Tibial nerve (tissue), 4 donors: ENCODE results near the gene LAGE3. TPM values are rescaled to one million over a fixed set of nuclear protein-coding genes. Genes with fewer than 3 reads are reported as not detected.

Experiments used
- DNase-seq, 2 donors: peaks; one replicate each; pipeline ENCODE4 v3.0.0-alpha.2; 2019; ENCODE audit warnings: low spot score in 2 of 2
- H3K27ac ChIP-seq, 4 donors: fragments of 200-600 bp; sonication (generic) in 3 of 4; one replicate each; pipeline ENCODE4 v1.5.1; 2017 to 2019; ENCODE audit warnings: mild to moderate bottlenecking in 1 of 4
- H3K27me3 ChIP-seq, 2 donors: fragments of 200-600 bp; sonication (generic) in 1 of 2; one replicate each; pipeline versions ENCODE4 v1.5.1 to v1.6.0; 2017 to 2019
- H3K36me3 ChIP-seq, 3 donors: fragments of 200-600 bp; sonication (generic); one replicate each; pipeline ENCODE4 v1.5.1; 2018 to 2019
- H3K4me1 ChIP-seq, 4 donors: fragments of 200-600 bp; sonication (generic) in 3 of 4; one replicate each; pipeline ENCODE4 v1.5.1; 2017 to 2019
- H3K4me3 ChIP-seq, 4 donors: fragments of 200-600 bp; sonication (generic) in 3 of 4; one replicate each; pipeline ENCODE4 v1.5.1; 2017 to 2019; ENCODE audit warnings: mild to moderate bottlenecking in 1 of 4, moderate library complexity in 1 of 4
- H3K9me3 ChIP-seq, 4 donors: fragments of 200-600 bp; sonication (generic) in 3 of 4; one replicate each; pipeline ENCODE4 v1.5.1; 2017 to 2019
- CTCF ChIP-seq, 5 experiments: fragments of 200-600 bp in 3 of 5; fragments of 450-650 bp in 2 of 5; sonication (generic) in 3 of 5; IDR thresholded peaks; one replicate each; pipeline ENCODE4 v1.5.1; 2016 to 2019; ENCODE audit warnings: antibody characterized with exemption in 5 of 5, mild to moderate bottlenecking in 3 of 5, moderate library complexity in 2 of 5
- EP300 ChIP-seq, 2 donors: sonication (generic); formaldehyde crosslinking; IDR thresholded peaks; one replicate each; pipeline ENCODE4 v1.6.1; 2017; ENCODE audit warnings: antibody characterized with exemption in 2 of 2, mild to moderate bottlenecking in 1 of 2
- POLR2A ChIP-seq, 2 donors: fragments of 450-650 bp; IDR thresholded peaks; one replicate each; pipeline ENCODE4 v1.6.1; 2017; ENCODE audit warnings: antibody characterized with exemption in 2 of 2, mild to moderate bottlenecking in 2 of 2, moderate library complexity in 2 of 2
- WGBS, 2 donors: methylation state at CpG; one replicate each; pipeline ENCODE4 v1.1.5; 2018; 5-methylcytosine and 5-hydroxymethylcytosine counted together
- total RNA-seq, 4 donors: library from RNA; depleted of rRNA; stranded (reverse); fragments of >200 nt; gene quantifications; one replicate each; pipeline ENCODE4 v1.1.0, GENCODE V29; 2016

Gene LAGE3
- total RNA-seq, 4 donors from 2014 or later, result 18.8 to 46.5 (median 35.0) TPM

- DNase-seq, result no peak
- WGBS, 2 donors, result 44 to 81% methylated on average over 6 of the region's 6 CpGs
- Histone ChIP-seq H3K4me1 (no peaks in the 10 kb centered on the region), H3K27ac (no peak overlapping the region), H3K4me3 (no peak overlapping the region), H3K36me3 (no peaks in the 10 kb centered on the region), H3K27me3 (no peaks in the 10 kb centered on the region), H3K9me3 (no peaks in the 10 kb centered on the region)
- TF ChIP-seq CTCF (IDR thresholded peaks at IDR 0.05) (no peak), EP300 (IDR thresholded peaks at IDR 0.05) (no peak), POLR2A (IDR thresholded peaks at IDR 0.05) (no peak)
These were observed 16.4 kb upstream of the LAGE3 start for GRCh38 chrX:154495472-154495922.

GRCh38 chrX:154494715-154495114 lies 15.6 kb upstream of the LAGE3 start:
- no peak overlapping the region for H3K27ac ChIP-seq
- 61 to 83% methylated on average over 3 of the region's 3 CpGs for WGBS, 2 donors
- H3K36me3 ChIP-seq, result no peaks in the 10 kb centered on the region
- no peaks in the 10 kb centered on the region for H3K9me3 ChIP-seq
- TF ChIP-seq CTCF (IDR thresholded peaks at IDR 0.05), result no peak
- TF ChIP-seq EP300 (IDR thresholded peaks at IDR 0.05), result no peak
- TF ChIP-seq POLR2A (IDR thresholded peaks at IDR 0.05), result no peak
- no peaks in the 10 kb centered on the region for H3K27me3 ChIP-seq
- peaks cover 0 to under 1% (median 0%) of the 10 kb centered on the region in 4 donors for H3K4me1 ChIP-seq
- H3K4me3 ChIP-seq, result no peak overlapping the region
- no peak for DNase-seq

GRCh38 chrX:154490414-154491083 lies 11.5 kb upstream of the LAGE3 start, which contains the start of gene SLC10A3:
Gene SLC10A3, minus strand, starts transcription at chrX:154490629. Its CDS starts 1,689 bp downstream, at chrX:154488940.
- TF ChIP-seq CTCF (IDR thresholded peaks at IDR 0.05) (peak in 1 of 5 experiments; percentile 7), EP300 (IDR thresholded peaks at IDR 0.05) (peak in 1 of 2 donors; percentile 96), POLR2A (IDR thresholded peaks at IDR 0.05) (peak; percentile 47 to 86)
- H3K36me3 ChIP-seq, result peaks cover 0 to 12% (median 0%) of the 10 kb centered on the region in 3 donors
- peaks cover 0 to 28% (median 1%) of the 10 kb centered on the region in 4 donors for H3K4me1 ChIP-seq
- H3K4me3 ChIP-seq, result peak within 1 kb of the TSS; percentile 47 to 85 (median 62)
- H3K9me3 ChIP-seq, result no peaks in the 10 kb centered on the region
- H3K27me3 ChIP-seq, result no peaks in the 10 kb centered on the region
- WGBS, 2 donors, result 25% methylated on average over 39 of the region's 71 CpGs; no CpG with 5 or more reads in 1 of the 2 donors
- H3K27ac ChIP-seq, result peak within 1 kb of the TSS; percentile 83 to 97 (median 92)
- DNase-seq, result peak; percentile 74 to 80

DNA sequence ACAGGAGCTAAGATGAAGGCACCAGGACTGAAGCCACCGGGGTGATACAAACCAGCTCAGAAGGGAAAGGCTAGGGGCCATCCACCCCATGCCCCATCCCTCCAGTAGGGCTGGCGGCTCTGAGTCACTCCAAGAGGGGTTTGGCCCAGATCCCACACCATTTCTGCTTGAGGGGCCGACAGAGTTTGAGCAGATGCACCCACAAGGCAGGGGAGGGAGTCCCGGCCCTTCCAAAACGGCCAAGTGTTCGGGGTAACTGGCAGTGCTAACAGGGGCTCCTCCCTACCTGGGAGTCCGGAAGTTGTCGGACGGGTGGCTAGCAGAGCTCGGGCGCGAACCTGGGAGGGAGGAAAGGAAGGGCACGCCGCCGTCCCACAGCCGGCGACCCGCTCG lies 10.9 kb upstream of the LAGE3 start:
- WGBS, 2 donors, result 20 to 21% methylated on average over 1 to 15 of the region's 19 CpGs
- peaks cover 0 to 15% (median 0%) of the 10 kb centered on the region in 3 donors for H3K36me3 ChIP-seq
- H3K27me3 ChIP-seq, result no peaks in the 10 kb centered on the region
- H3K9me3 ChIP-seq, result no peaks in the 10 kb centered on the region
- peak overlapping the region; percentile 34 to 85 (median 62) for H3K4me3 ChIP-seq
- H3K27ac ChIP-seq, result peak overlapping the region; percentile 79 to 97 (median 92)
- TF ChIP-seq CTCF (IDR thresholded peaks at IDR 0.05), result no peak
- TF ChIP-seq POLR2A (IDR thresholded peaks at IDR 0.05), result no peak
- no peak for DNase-seq
- H3K4me1 ChIP-seq, result peaks cover 0 to 33% (median 6%) of the 10 kb centered on the region in 4 donors

DNA sequence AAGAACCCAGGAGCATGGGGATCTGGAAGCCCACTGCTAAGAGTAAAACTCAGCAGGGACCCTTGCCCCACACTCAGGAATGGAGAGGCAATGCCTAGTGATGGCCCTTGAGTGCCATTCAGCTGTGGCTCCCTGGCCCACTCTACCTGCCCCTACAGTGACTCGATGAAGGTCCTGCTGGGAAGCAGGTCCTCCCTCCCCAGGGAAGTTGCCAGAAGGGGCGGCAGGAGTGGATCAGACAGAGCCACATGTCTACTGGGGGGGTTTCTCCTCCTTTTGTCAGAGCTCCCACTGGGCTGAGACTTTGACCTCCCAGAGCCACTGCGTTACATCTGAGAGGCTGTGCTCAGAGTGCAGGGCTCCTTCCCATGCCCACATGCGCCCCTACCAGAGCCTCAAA lies 10.1 kb upstream of the LAGE3 start:
- TF ChIP-seq EP300 (IDR thresholded peaks at IDR 0.05) (no peak), POLR2A (IDR thresholded peaks at IDR 0.05) (no peak), CTCF (IDR thresholded peaks at IDR 0.05) (no peak)
- Histone ChIP-seq H3K36me3 (peaks cover 0 to 23% (median 0%) of the 10 kb centered on the region in 3 donors), H3K4me1 (peaks cover 0 to 40% (median 8%) of the 10 kb centered on the region in 4 donors), H3K4me3 (peak overlapping the region in 1 of 4 donors; percentile 85), H3K27me3 (no peaks in the 10 kb centered on the region), H3K27ac (peak overlapping the region; percentile 79 to 97 (median 92)), H3K9me3 (no peaks in the 10 kb centered on the region)
- no peak for DNase-seq
- 79% methylated on average over 4 of the region's 4 CpGs; no CpG with 5 or more reads in 1 of the 2 donors for WGBS, 2 donors
